HG03159 (cell line): ENCODE measurements around the gene UGT1A8.

ENCODE experiments used
- ATAC-seq: cut with Tn5 transposase; IDR thresholded peaks from one replicate; pipeline ENCODE4 v1.9.1; 2021; ENCODE audit warnings: mild to moderate bottlenecking, moderate library complexity; ENCODE audit not compliant: unreplicated experiment

Gene UGT1A8

GRCh38 chr2:233760043-233760442 is 142.6 kb downstream of the UGT1A8 start, which contains the start of gene UGT1A1:
TSS of gene UGT1A1 (plus strand) at chr2:233760270. CDS start at chr2:233760288, 18 bp downstream.
- no peak for ATAC-seq

GRCh38 chr2:233761040-233761769 is 143.8 kb downstream of the UGT1A8 start:
- no peak for ATAC-seq

- ATAC-seq, result no peak
Observed at GRCh38 chr2:233764264-233764663, 146.8 kb downstream of the UGT1A8 start.

- ATAC-seq, result no peak
Observed at GRCh38 chr2:233764761-233765160, 147.3 kb downstream of the UGT1A8 start.

GRCh38 chr2:233766416-233766815 is 149.0 kb downstream of the UGT1A8 start:
- ATAC-seq, result no peak

- no peak for ATAC-seq
Observed at GRCh38 chr2:233768076-233768475, 150.6 kb downstream of the UGT1A8 start.

- ATAC-seq, result no peak
Observed at GRCh38 chr2:233769260-233769659, 151.8 kb downstream of the UGT1A8 start.

GRCh38 chr2:233772153-233772552 is 154.7 kb downstream of the UGT1A8 start:
- no peak for ATAC-seq

- ATAC-seq, result no peak
Observed at GRCh38 chr2:233772583-233772982, 155.2 kb downstream of the UGT1A8 start.

GRCh38 chr2:233773854-233774253 is 156.4 kb downstream of the UGT1A8 start:
- no peak for ATAC-seq

- ATAC-seq, result no peak
Observed at GRCh38 chr2:233775414-233775813, 158.0 kb downstream of the UGT1A8 start.

GRCh38 chr2:233778030-233778429 is 160.6 kb downstream of the UGT1A8 start, which contains the start of gene MROH2A:
TSS of gene MROH2A (plus strand) at chr2:233778330. CDS start at chr2:233779359, 1,029 bp downstream.
- ATAC-seq, result no peak

GRCh38 chr2:233779722-233780121 is 162.3 kb downstream of the UGT1A8 start:
- ATAC-seq, result no peak

GRCh38 chr2:233780771-233781170 is 163.3 kb downstream of the UGT1A8 start:
- no peak for ATAC-seq

GRCh38 chr2:233789554-233789953 is 172.1 kb downstream of the UGT1A8 start:
- ATAC-seq, result no peak

- ATAC-seq, result no peak
Observed at GRCh38 chr2:233791151-233791882, 173.9 kb downstream of the UGT1A8 start.

GRCh38 chr2:233791883-233792329 is 174.5 kb downstream of the UGT1A8 start:
- no peak for ATAC-seq

GRCh38 chr2:233792720-233793119 is 175.3 kb downstream of the UGT1A8 start:
- no peak for ATAC-seq

GRCh38 chr2:233793465-233794127 is 176.2 kb downstream of the UGT1A8 start:
- no peak for ATAC-seq

- no peak for ATAC-seq
Observed at GRCh38 chr2:233794128-233794658, 176.8 kb downstream of the UGT1A8 start.

- no peak for ATAC-seq
Observed at GRCh38 chr2:233795735-233796171, 178.3 kb downstream of the UGT1A8 start.
